HCT116 (cell line): Measurements from ENCODE around the gene CACNG8. TPM values are rescaled to one million over a fixed set of nuclear protein-coding genes. Genes with fewer than 3 reads are reported as not detected.

ENCODE experiments used
- ATAC-seq: fragments of 200-7000 bp; cut with Tn5 transposase; 2 replicates; pipeline ENCODE4 v1.9.1; 2020; ENCODE audit warnings: mild to moderate bottlenecking, moderate library complexity
- BruUV-seq: library from RNA; stranded (reverse); fragments of 400-500 nt; replicated peaks from 2 replicates; lab custom pipeline; 2021; lab: Mats Ljungman, UMichigan
- CTCF ChIA-PET: fragments of 300-600 bp; sonication (Branson Sonifier 250); formaldehyde crosslinking; loops from one replicate; lab custom pipeline; 2021; ENCODE audit warnings: antibody characterized with exemption; lab: Charles Lee
- POLR2A ChIA-PET: fragments of 300-600, 350-600 bp; sonication (Branson Sonifier 250); formaldehyde crosslinking; loops from one replicate; lab custom pipeline; 2021; ENCODE audit warnings: antibody characterized with exemption; lab: Charles Lee
- RAD21 ChIA-PET, 2 experiments: fragments of 300-600 bp; sonication (Branson Sonifier 250); formaldehyde crosslinking; loops; one replicate each; lab custom pipeline; 2023; ENCODE audit warnings: low total read pairs in 2 of 2; ENCODE audit not compliant: uncharacterized antibody in 2 of 2, unreplicated experiment in 2 of 2, low non-redundant PET in 1 of 2; lab: Charles Lee
- DNase-seq: peaks from one replicate; pipeline ENCODE4 v3.0.0-alpha.2; 2010; ENCODE audit warnings: low read depth, low spot score
- H2AFZ ChIP-seq: fragments of 200-600 bp; shearing (Covaris generic), sonication (generic); 2 replicates; pipeline ENCODE4 v1.6.1; 2017; ENCODE audit warnings: low read depth, mixed run types, mixed read lengths, antibody characterized with exemption, low read length; ENCODE audit not compliant: poor library complexity, severe bottlenecking
- H3K27ac ChIP-seq: 2 replicates; pipeline ENCODE4 v1.5.1; 2012; ENCODE audit warnings: low read depth, low read length
- H3K27me3 ChIP-seq: fragments of 200-600 bp; sonication (generic); 2 replicates; pipeline ENCODE4 v1.6.1; 2016; ENCODE audit warnings: mixed run types, low read length, mixed read lengths; ENCODE audit not compliant: insufficient read depth
- H3K36me3 ChIP-seq, 2 experiments: fragments of 200-500 bp in 1 of 2; fragments of 200-600 bp in 1 of 2; sonication (Bioruptor generic) in 1 of 2; sonication (generic) in 1 of 2; 2 replicates each; pipeline versions ENCODE4 v1.5.1 to v1.6.1; 2014 to 2016; ENCODE audit warnings: low read length in 2 of 2, inconsistent platforms in 1 of 2, mixed read lengths in 1 of 2, mixed run types in 1 of 2; ENCODE audit not compliant: insufficient read depth in 2 of 2, control insufficient read depth in 1 of 2
- H3K4me1 ChIP-seq, 2 experiments: fragments of 200-600 bp in 1 of 2; sonication (generic) in 1 of 2; 2 replicates each; pipeline versions ENCODE4 v1.5.1 to v1.6.1; 2012 to 2017; ENCODE audit warnings: low read length in 2 of 2, inconsistent platforms in 1 of 2, mild to moderate bottlenecking in 1 of 2, mixed read lengths in 1 of 2, mixed run types in 1 of 2, moderate library complexity in 1 of 2; ENCODE audit not compliant: insufficient read depth in 2 of 2, control insufficient read depth in 1 of 2
- H3K4me2 ChIP-seq: fragments of 200-600 bp; sonication (generic); 2 replicates; pipeline ENCODE4 v1.6.1; 2017; ENCODE audit warnings: mixed run types, low read length, mixed read lengths
- H3K4me3 ChIP-seq, 2 experiments: fragments of 200-600 bp in 1 of 2; sonication (generic) in 1 of 2; replicated peaks in 1 of 2; 2 replicates each; pipeline ENCODE4 v1.5.1; 2011 to 2016; ENCODE audit warnings: low read length in 2 of 2, control low read depth in 1 of 2, low read depth in 1 of 2, mild to moderate bottlenecking in 1 of 2, mixed read lengths in 1 of 2, mixed run types in 1 of 2
- H3K79me2 ChIP-seq: fragments of 200-600 bp; sonication (generic); 2 replicates; pipeline ENCODE4 v1.6.1; 2017; ENCODE audit warnings: mild to moderate bottlenecking, mixed run types, low read length, moderate library complexity, mixed read lengths; ENCODE audit not compliant: insufficient read depth
- H3K9ac ChIP-seq: fragments of 200-600 bp; sonication (generic); 2 replicates; pipeline ENCODE4 v1.6.1; 2016; ENCODE audit warnings: low read length, mixed read lengths
- H3K9me2 ChIP-seq: fragments of 200-600 bp; sonication (generic), shearing (Covaris generic); 2 replicates; pipeline ENCODE4 v1.6.1; 2017; ENCODE audit warnings: mixed run types, mild to moderate bottlenecking, moderate library complexity; ENCODE audit not compliant: insufficient read depth
- H3K9me3 ChIP-seq, 2 experiments: fragments of 200-500 bp in 1 of 2; fragments of 200-600 bp in 1 of 2; sonication (Bioruptor generic) in 1 of 2; sonication (generic) in 1 of 2; 2 replicates each; pipeline ENCODE4 v1.6.1; 2014 to 2017; ENCODE audit warnings: low read length in 2 of 2, mixed read lengths in 2 of 2, inconsistent platforms in 1 of 2, low read depth in 1 of 2, mild to moderate bottlenecking in 1 of 2, mixed run types in 1 of 2, moderate library complexity in 1 of 2; ENCODE audit not compliant: control insufficient read depth in 1 of 2, insufficient read depth in 1 of 2
- H4K20me1 ChIP-seq: fragments of 200-600 bp; sonication (generic), shearing (Covaris generic); 2 replicates; pipeline ENCODE4 v1.6.1; 2017; ENCODE audit warnings: mixed run types, mild to moderate bottlenecking, moderate library complexity; ENCODE audit not compliant: insufficient read depth
- ATF3 ChIP-seq: IDR thresholded peaks from 2 replicates; pipeline ENCODE4 v1.6.1; 2012
- CTCF ChIP-seq, 3 experiments: fragments of 200-600 bp in 1 of 3; sonication (generic) in 1 of 3; IDR thresholded peaks in 2 of 3; conservative IDR thresholded peaks in 1 of 3; 2 replicates each; pipeline ENCODE4 v1.5.1; 2012 to 2017; ENCODE audit warnings: low read depth in 2 of 3, low read length in 2 of 3, antibody characterized with exemption in 1 of 3, borderline replicate concordance in 1 of 3, control low read depth in 1 of 3, mild to moderate bottlenecking in 1 of 3, mixed read lengths in 1 of 3, mixed run types in 1 of 3, moderate library complexity in 1 of 3; ENCODE audit not compliant: insufficient read depth in 1 of 3
- EZH2 ChIP-seq: fragments of 200-600 bp; sonication (generic); IDR thresholded peaks from 2 replicates; pipeline ENCODE4 v1.6.1; 2017; ENCODE audit warnings: antibody characterized with exemption, mixed run types
- JUND ChIP-seq: IDR thresholded peaks from 2 replicates; pipeline ENCODE4 v1.6.1; 2012
- MAX ChIP-seq: IDR thresholded peaks from 2 replicates; pipeline ENCODE4 v1.6.1; 2012
- POLR2AphosphoS5 ChIP-seq: IDR thresholded peaks from 2 replicates; pipeline ENCODE4 v1.6.1; 2011; ENCODE audit warnings: mild to moderate bottlenecking, low read depth, low read length, moderate library complexity
- ZFX ChIP-seq: fragments of 450-650 bp; IDR thresholded peaks from 2 replicates; pipeline ENCODE4 v1.6.1; 2017
- intact Hi-C: fragments of 100-400 bp; cut with micrococcal nuclease; formaldehyde crosslinking; loops from 2 replicates; pipeline ENCODE4 v1.10.0; 2022
- total RNA-seq: library from RNA; stranded (reverse); gene quantifications from one replicate; pipeline ENCODE4 v1.2.1, GENCODE V29; 2021; ENCODE audit not compliant: unreplicated experiment

The CACNG8 gene
- total RNA-seq, 1 experiment from 2014 or later: 0.93 TPM

- no TSS peak for BruUV-seq
- TF ChIP-seq MAX (no peak), EZH2 (no peak), JUND (no peak), ATF3 (no peak), ZFX (no peak), CTCF (IDR thresholded peaks at IDR 0.05 in 2 of 3, conservative IDR thresholded peaks at IDR 0.05 in 1 of 3; ENCODE audit: borderline replicate concordance in 1 of 3, insufficient read depth in 1 of 3, low read depth in 2 of 3, low read length in 2 of 3) (no peak), POLR2AphosphoS5 (no peak)
- Histone ChIP-seq H4K20me1 (no peaks in the 10 kb centered on the region), H3K9me2 (no peaks in the 10 kb centered on the region), H3K4me1 (peaks cover 12 to 25% of the 10 kb centered on the region in 2 experiments), H3K27me3 (no peaks in the 10 kb centered on the region), H3K36me3 (no peaks in the 10 kb centered on the region), H3K79me2 (no peaks in the 10 kb centered on the region), H3K9ac (no peak overlapping the region), H3K4me2 (no peak overlapping the region), H3K4me3 (no peak overlapping the region), H2AFZ (no peak overlapping the region), H3K27ac (no peak overlapping the region), H3K9me3 (no peaks in the 10 kb centered on the region)
- no peak for ATAC-seq
- DNase-seq: no peak
- RAD21 ChIA-PET: interaction anchor here (0.9 to 1.3 kb wide), 4 partner anchors 75 to 214 kb away, joined by 3 to 11 read pairs (median 4); no protein-coding TSS in a partner anchor
- intact Hi-C loops: loop anchor here (5.0 kb wide), 1 partner anchor 116 kb away; the partner anchor contains the start of gene CACNG7
- CTCF ChIA-PET: interaction anchor here (1.1 to 4.9 kb wide), 9 partner anchors 15 to 230 kb away, joined by 3 to 60 read pairs (median 15); partner anchors contain the start of gene MYADM
- POLR2A ChIA-PET: interaction anchor here (0.6 to 1.1 kb wide), 2 partner anchors 13 to 154 kb away, joined by 3 to 4 read pairs; no protein-coding TSS in a partner anchor
These were observed 60.5 kb downstream of the CACNG8 start for GRCh38 chr19:54023191-54023590.
